Measurements from ENCODE around the gene ADGRG2. TPM values are rescaled to one million over a fixed set of nuclear protein-coding genes. Genes with fewer than 3 reads are reported as not detected.

The ADGRG2 gene
- total RNA-seq, 1 experiment from 2014 or later: 0.09 TPM

GRCh38 chrX:18973527-18974192 is 148.6 kb downstream of the ADGRG2 start:
- no peak overlapping the region for H3K4me3 Mint-ChIP-seq (ENCODE audit: low read depth, unreplicated experiment)
- H3K36me3 Mint-ChIP-seq (ENCODE audit: insufficient read depth, unreplicated experiment): no peaks in the 10 kb centered on the region
- CTCF ChIA-PET: interaction anchor here (0.6 kb wide), 1 partner anchor 360 kb away, joined by 10 read pairs; no protein-coding TSS in a partner anchor
- no peaks in the 10 kb centered on the region for H3K9me3 Mint-ChIP-seq (ENCODE audit: low read depth, unreplicated experiment)
- TF ChIP-seq CTCF (IDR thresholded peaks at IDR 0.05; ENCODE audit: unreplicated experiment): no peak
- no peaks in the 10 kb centered on the region for H3K27me3 Mint-ChIP-seq (ENCODE audit: unreplicated experiment)
- H3K27ac Mint-ChIP-seq (ENCODE audit: unreplicated experiment): peak overlapping the region; percentile 18
- peak; percentile 49 for DNase-seq
- no TSS peak for BruUV-seq (replicated peaks)
- H3K4me1 Mint-ChIP-seq (ENCODE audit: low read depth, unreplicated experiment): peaks cover 27% of the 10 kb centered on the region
- intact Hi-C loops (cut with micrococcal nuclease; ENCODE audit: unreplicated experiment): no loop called here

GRCh38 chrX:18971506-18971905 is 150.8 kb downstream of the ADGRG2 start:
- Mint-ChIP-seq H3K36me3 (ENCODE audit: insufficient read depth, unreplicated experiment) (no peaks in the 10 kb centered on the region), H3K4me3 (ENCODE audit: low read depth, unreplicated experiment) (no peak overlapping the region), H3K4me1 (ENCODE audit: low read depth, unreplicated experiment) (peaks cover 27% of the 10 kb centered on the region), H3K27me3 (ENCODE audit: unreplicated experiment) (no peaks in the 10 kb centered on the region), H3K9me3 (ENCODE audit: low read depth, unreplicated experiment) (no peaks in the 10 kb centered on the region), H3K27ac (ENCODE audit: unreplicated experiment) (no peak overlapping the region)
- intact Hi-C loops (cut with micrococcal nuclease; ENCODE audit: unreplicated experiment): no loop called here
- no TSS peak for BruUV-seq (replicated peaks)
- DNase-seq: no peak
- CTCF ChIA-PET: no interaction called here
- no peak for TF ChIP-seq CTCF (IDR thresholded peaks at IDR 0.05; ENCODE audit: unreplicated experiment)

- no TSS peak for BruUV-seq (replicated peaks)
- H3K36me3 Mint-ChIP-seq (ENCODE audit: insufficient read depth, unreplicated experiment): no peaks in the 10 kb centered on the region
- no peak overlapping the region for H3K27ac Mint-ChIP-seq (ENCODE audit: unreplicated experiment)
- no peaks in the 10 kb centered on the region for H3K9me3 Mint-ChIP-seq (ENCODE audit: low read depth, unreplicated experiment)
- intact Hi-C loops (cut with micrococcal nuclease; ENCODE audit: unreplicated experiment): no loop called here
- no peak for TF ChIP-seq CTCF (IDR thresholded peaks at IDR 0.05; ENCODE audit: unreplicated experiment)
- peaks cover 22% of the 10 kb centered on the region for H3K4me1 Mint-ChIP-seq (ENCODE audit: low read depth, unreplicated experiment)
- H3K4me3 Mint-ChIP-seq (ENCODE audit: low read depth, unreplicated experiment): no peak overlapping the region
- CTCF ChIA-PET: no interaction called here
- DNase-seq: no peak
- H3K27me3 Mint-ChIP-seq (ENCODE audit: unreplicated experiment): no peaks in the 10 kb centered on the region
Measured at GRCh38 chrX:18970465-18970864, 151.8 kb downstream of the ADGRG2 start.

- intact Hi-C loops (cut with micrococcal nuclease; ENCODE audit: unreplicated experiment): no loop called here
- no peaks in the 10 kb centered on the region for H3K9me3 Mint-ChIP-seq (ENCODE audit: low read depth, unreplicated experiment)
- H3K4me3 Mint-ChIP-seq (ENCODE audit: low read depth, unreplicated experiment): no peak overlapping the region
- H3K27ac Mint-ChIP-seq (ENCODE audit: unreplicated experiment): no peak overlapping the region
- CTCF ChIA-PET: no interaction called here
- H3K4me1 Mint-ChIP-seq (ENCODE audit: low read depth, unreplicated experiment): no peaks in the 10 kb centered on the region
- TF ChIP-seq CTCF (IDR thresholded peaks at IDR 0.05; ENCODE audit: unreplicated experiment): no peak
- DNase-seq: no peak
- no peaks in the 10 kb centered on the region for H3K27me3 Mint-ChIP-seq (ENCODE audit: unreplicated experiment)
- no TSS peak for BruUV-seq (replicated peaks)
- H3K36me3 Mint-ChIP-seq (ENCODE audit: insufficient read depth, unreplicated experiment): no peaks in the 10 kb centered on the region
Measured at GRCh38 chrX:18966624-18967023, 155.6 kb downstream of the ADGRG2 start.

Data from Calu3 (cell line).